GM18511 (cell line): ENCODE results near the gene EVI5L.
A peak's percentile ranks its signal among the peaks of the same experiment; 100 is the strongest.

Source experiments
- ATAC-seq: cut with Tn5 transposase; IDR thresholded peaks from one replicate; pipeline ENCODE4 v1.9.1; 2021; ENCODE audit warnings: mild to moderate bottlenecking, moderate library complexity; ENCODE audit not compliant: unreplicated experiment

The EVI5L gene

DNA sequence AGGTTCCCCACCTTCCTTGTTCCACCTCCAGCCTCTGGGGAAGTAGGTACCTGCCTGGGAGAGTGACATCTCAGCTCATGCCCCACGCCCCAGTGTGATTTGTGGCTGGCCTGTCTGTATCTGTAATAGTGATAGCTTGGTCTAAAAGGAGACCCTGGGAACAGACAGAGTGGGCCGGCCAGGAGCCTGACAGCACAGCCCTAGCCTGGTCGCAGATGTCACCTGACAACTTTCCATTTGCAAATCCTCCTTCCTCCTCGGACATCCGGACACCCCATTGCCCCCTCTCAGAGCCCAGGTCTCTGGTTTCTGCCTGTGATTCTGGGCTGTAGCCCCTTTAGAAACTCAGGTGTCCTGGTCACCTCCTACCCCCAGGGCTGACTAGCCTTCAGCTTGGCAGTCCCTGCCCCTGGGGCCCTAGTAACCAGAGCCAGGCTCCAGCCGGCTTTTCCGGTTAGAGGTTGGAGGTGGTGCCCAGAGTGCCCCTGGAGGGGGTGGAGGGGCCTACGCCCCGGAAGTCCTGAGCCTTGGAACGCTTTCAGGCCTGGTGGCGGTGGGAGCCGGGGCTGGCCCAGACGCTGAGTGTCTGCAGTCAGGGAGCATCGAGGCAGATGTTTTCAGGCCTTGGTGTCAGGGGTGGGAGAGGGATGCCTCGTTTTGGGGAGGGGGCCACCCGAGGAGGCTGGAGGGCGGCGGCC is 64.7 kb downstream of the EVI5L start:
- ATAC-seq: no peak

DNA sequence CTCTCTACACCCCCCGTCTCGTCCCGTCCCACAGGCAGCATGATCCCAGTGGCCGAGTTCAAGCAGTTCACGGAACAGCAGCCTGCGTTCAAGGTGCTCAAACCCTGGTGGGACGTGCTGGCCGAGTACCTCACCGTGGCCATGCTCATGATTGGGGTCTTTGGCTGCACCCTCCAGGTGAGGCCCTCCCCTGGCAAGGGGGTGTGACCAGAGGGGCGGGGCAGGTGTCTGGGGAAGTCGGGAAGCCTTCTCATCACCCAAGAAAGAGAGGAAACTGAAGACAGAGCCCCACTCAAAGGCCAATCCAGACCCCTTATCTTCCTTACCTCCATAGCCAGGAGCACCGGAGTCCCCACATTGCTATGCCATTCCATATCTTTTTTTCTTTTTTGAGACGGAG is 65.5 kb downstream of the EVI5L start:
- ATAC-seq: no peak

DNA sequence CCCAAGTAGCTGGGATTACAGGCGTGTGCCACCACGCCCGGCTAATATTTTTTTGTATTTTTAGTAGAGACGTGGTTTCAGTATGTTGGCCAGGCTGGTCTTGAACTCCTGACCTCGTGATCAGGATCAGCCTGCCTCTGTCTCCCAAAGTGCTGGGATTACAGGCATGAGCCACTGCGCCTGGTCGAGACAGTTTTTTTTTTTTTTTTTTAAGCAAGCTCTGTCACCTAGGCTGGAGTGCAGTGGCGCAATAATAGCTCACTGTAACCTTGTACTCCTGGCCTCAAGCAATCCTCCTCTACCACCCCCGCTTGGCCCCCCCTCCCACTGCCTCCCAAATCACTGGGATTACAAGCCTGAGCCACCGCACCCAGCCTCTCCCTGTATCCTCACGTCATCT is 67.3 kb downstream of the EVI5L start:
- ATAC-seq: no peak

DNA sequence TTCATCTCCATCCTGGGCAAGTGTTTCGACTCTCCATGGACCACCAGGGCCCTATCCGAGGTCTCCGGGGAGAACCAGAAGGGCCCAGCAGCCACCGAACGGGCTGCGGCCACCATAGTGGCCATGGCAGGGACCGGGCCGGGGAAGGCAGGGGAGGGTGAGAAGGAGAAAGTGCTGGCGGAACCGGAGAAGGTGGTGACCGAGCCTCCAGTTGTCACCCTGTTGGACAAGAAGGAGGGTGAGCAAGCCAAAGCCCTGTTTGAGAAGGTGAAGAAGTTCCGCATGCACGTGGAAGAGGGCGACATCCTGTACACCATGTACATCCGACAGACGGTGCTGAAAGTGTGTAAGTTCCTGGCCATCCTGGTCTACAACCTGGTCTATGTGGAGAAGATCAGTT is 68.9 kb downstream of the EVI5L start:
- ATAC-seq: no peak

DNA sequence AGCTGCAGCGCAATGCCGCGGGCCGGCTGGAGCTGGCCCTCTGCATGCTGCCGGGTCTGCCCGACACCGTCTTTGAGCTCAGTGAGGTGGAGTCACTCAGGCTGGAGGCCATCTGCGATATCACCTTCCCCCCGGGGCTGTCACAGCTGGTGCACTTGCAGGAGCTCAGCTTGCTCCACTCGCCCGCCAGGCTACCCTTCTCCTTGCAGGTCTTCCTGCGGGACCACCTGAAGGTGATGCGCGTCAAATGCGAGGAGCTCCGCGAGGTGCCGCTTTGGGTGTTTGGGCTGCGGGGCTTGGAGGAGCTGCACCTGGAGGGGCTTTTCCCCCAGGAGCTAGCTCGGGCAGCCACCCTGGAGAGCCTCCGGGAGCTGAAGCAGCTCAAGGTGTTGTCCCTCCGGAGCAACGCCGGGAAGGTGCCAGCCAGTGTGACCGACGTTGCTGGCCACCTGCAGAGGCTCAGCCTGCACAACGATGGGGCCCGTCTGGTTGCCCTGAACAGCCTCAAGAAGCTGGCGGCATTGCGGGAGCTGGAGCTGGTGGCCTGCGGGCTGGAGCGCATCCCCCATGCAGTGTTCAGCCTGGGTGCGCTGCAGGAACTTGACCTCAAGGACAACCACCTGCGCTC is 69.8 kb downstream of the EVI5L start:
- no peak for ATAC-seq

DNA sequence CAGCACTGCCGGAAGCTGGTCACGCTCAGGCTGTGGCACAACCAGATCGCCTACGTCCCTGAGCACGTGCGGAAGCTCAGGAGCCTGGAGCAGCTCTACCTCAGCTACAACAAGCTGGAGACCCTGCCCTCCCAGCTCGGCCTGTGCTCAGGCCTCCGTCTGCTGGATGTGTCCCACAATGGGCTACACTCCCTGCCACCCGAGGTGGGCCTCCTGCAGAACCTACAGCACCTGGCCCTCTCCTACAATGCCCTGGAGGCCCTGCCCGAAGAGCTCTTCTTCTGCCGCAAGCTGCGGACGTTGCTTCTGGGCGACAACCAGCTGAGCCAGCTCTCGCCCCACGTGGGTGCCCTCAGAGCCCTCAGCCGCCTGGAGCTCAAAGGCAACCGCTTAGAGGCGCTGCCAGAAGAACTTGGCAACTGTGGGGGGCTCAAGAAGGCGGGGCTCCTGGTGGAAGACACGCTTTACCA is 70.4 kb downstream of the EVI5L start:
- ATAC-seq: no peak

DNA sequence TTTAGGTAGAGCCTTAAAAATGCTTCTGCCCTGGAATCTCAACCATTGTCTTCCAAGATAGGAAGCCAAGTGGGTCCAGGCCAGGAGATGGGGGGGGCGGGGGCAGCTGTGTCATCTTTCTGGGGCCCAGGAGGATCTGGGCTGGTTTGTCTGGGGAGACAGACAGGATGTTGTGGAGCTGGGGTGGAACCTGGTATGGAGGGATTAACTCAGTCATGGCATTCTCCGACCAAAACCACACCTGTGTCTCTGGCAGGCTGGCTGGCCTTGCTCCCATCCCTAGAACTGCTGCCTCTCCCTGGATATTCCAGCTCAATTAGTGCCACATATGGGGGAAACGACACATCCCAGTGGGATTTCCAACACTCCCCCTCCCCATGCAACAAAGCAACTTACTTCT is 70.9 kb downstream of the EVI5L start:
- ATAC-seq: no peak

DNA sequence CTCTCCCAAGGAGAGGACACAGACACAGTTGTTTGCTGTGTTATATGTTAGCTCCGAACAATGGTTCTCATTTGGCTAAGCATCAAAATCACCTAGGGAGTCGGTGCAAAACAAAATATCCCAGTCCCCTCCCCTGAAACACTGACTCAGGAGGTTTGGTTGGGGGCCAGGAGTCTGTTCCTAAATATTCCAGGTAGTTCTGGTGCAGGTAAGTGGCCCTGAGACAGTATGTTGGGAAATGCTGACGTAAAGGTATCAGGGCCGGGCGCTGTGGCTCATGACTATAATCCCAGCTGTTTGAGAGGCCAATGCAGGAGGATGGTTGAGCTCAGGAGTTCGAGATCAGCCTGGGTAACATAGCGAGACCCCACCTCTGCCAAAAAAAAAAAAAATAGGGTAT is 71.3 kb downstream of the EVI5L start:
- ATAC-seq: no peak

DNA sequence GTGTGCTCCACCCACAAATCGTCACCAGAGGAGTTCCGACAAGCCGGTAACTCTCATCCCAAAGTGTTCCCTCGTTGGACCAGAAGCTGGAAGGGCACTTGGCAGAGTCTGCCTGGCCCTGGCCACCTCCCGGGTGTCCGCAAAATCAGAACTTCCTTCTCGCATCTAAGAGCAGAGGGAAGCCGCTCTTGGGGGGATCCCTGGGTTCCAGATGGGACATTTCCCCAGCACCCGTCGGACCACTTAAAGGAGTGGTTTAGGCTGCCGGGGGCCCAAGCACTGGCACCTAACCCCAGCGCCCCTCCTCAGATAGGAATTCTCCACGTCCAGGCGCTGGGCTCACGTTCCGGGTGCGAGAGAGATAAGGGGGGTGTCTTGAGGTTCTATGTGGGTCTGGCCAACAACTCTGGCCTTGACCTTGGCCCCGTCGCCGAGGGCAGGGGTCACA is 72.8 kb downstream of the EVI5L start:
- ATAC-seq: no peak

DNA sequence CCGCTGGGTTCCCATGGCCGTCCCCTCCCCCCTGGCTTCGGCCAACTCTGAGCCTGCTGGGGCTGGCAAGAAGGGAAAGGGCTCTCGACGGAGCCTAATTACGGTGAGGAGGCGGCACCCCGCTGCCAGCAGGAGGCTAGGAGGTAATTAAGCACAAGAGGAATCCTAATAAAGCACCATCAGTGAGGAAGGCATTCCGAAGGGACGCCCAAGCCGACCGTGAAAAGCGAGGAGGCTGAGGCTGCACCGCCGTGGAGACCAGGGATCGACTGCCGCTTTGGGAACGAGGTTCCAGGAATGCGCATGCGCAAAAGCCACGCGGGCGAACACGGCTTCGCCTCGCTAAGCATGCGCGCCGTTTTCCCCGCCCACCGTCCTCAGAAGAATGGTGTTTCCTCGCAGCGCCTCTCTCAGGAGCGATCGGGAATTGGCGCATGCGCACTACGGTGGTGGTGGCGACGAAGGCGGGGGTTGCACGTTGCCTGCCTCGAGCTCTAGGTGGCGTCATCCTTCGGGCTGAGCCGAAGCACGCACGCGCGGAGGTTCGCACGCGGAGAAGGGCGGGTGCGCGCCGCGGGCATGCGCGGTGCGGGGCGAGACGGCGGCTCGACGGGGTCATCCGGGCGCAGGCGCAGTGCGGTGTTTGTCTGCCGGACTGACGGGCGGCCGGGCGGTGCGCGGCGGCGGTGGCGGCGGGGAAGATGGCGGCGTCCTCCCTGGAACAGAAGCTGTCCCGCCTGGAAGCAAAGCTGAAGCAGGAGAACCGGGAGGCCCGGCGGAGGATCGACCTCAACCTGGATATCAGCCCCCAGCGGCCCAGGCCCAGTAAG is 73.4 kb downstream of the EVI5L start, which contains the start of gene MAP2K7:
TSS of gene MAP2K7 (plus strand) at position 634 of the 830 bp plus-strand sequence. CDS start at position 702, 68 bp downstream.
- ATAC-seq: peak; percentile 89

DNA sequence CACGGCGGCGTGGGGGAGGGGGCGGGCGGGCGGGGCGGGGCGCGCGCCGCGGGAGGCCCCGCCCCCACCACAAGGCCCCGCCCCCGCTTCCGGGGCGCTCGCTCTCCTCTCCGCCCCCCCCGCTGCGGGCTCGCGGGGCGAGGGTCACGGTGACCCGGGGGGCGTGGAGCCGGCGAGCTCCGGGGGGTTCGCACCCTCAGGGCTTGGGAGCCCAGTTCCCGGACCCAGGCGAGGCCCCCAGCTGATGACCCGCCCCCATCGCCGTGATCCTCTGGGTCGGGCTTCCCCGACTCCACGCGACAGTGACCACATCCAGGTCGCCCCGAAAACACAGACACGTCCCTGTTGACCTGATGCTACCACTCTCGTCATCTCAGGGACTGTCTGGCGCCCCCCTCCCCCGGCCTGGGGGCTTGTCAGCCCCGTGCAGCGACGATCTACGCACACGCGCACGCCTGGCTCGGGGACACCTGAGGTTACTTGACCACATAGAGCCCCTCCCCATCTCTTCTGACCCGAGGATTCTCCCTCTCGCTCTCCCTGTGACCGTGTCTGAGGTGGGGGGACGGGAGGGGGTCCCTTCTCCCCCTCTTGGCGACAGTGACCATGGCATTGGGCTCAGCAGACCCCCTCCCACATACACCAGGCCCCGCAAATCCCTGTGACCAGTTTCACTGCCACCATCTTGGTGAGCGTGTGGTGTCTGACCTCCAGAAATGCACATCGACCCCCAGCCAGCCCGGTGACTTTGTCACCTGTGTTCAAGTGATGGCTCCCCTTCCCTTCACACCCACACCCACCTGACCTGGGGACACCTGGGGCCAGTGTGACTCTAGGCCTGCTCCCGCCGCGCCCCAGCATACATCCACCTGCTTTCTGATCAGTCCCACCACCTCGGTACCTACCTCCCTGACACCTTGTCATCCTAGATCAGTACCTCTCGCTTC is 74.3 kb downstream of the EVI5L start:
- peak; percentile 42 for ATAC-seq

DNA sequence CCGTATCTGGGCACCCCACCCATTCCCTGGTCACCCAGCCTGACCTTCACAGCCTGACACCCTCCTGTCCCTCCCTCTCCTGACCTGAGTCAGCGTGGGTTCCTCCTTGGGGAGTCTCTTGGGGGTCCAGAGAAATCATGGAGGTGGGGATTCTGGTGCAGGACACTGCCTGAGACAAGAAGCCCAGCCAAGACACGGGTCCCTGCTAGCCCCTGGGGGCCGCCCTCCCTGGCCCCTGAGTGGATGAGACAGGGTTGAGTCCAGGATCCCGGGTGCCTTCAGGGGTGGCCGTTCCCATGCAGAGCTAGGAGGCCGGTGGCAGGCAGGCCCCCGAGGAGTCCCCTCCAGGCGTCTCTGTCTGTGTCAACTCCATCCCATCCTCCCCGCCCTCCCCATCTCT is 75.2 kb downstream of the EVI5L start:
- ATAC-seq: no peak

DNA sequence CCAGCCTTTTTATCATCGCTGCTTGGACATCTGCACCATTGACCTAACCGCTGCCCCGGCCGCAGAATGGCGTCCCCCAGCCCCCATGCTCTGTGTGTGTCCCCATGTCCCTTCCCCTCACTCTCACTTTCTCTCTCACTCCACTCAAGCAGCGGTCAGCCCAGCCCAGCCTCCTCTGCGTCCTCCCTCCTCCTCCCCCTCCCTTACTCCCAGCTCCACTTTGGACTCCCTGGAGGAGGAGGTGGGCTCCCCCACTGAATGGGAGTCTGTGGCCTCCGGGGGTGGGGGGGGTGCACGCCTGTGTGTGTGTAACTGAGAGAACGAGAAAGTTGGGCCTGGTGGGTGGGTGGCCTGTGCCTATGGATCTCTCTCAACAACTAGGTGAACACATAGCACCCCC is 75.8 kb downstream of the EVI5L start:
- ATAC-seq: no peak

DNA sequence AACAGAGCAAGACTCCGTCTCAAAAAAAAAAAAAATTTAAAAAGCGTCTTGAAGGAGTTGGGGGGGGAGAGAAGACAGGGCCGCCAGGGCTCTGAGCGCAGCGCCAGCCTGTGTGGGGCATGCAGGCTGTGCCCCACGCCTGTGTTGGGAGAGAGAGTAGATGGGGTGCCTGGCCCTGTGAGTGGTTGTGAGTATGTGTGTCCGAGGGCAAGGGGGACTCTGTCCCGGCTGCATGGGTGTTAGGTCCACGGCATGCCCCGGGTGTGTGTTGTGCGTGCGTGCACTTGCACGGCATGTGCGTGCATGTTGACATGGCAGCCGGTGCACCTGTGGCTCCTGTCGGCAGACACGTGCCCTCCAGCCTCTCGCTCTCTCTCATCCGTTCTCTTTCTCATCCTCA is 77.1 kb downstream of the EVI5L start:
- ATAC-seq: no peak

DNA sequence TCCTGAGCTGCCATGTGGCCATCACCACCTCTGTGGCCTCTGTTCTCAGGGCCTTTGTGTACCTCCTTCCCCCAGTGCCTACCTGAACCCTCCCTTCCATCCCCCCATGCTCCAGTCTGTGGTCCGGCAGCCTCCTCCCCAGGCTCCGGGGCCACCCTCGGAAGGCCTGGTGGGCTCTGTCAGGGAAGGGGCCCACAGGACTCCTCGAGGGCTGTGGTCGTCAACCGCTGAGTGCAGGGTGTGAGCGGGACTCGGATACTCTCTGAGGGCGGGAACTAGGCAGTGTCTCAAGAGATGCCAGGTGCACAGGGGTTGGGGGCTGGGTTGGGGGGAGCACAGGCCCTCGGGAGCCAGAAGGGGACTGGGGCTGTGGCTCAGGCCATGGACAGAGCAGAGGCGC is 77.5 kb downstream of the EVI5L start:
- no peak for ATAC-seq

DNA sequence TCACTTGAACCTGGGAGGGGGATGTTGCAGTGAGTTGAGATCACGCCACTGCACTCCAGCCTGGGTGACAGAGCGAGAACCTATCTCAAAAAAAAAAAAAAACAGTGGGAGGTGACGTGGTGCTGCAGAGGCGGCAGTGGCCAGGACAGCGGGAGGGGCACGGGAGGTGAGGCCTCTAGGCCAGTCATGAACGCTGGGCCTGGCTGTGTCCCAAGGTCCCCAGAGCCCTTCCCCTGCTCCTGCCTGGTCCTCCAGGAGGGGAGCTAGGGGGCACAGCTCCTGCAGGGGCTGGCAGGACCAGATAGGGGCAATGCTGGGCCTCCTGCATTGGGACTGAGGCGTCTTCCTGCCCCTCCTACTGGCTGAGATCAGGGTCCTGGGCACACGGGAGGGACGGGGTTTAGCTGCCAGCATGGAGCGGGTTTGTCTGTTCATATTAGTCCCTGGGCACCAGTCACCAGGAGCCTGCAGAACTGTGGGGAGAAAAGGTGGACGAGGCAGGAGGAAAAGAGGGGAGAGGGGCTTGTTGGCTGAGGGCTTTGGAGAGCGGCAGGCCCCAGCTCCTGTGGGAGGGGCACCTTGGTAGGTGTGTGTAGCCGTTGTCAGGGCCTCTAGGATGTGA is 78.2 kb downstream of the EVI5L start:
- ATAC-seq: no peak

DNA sequence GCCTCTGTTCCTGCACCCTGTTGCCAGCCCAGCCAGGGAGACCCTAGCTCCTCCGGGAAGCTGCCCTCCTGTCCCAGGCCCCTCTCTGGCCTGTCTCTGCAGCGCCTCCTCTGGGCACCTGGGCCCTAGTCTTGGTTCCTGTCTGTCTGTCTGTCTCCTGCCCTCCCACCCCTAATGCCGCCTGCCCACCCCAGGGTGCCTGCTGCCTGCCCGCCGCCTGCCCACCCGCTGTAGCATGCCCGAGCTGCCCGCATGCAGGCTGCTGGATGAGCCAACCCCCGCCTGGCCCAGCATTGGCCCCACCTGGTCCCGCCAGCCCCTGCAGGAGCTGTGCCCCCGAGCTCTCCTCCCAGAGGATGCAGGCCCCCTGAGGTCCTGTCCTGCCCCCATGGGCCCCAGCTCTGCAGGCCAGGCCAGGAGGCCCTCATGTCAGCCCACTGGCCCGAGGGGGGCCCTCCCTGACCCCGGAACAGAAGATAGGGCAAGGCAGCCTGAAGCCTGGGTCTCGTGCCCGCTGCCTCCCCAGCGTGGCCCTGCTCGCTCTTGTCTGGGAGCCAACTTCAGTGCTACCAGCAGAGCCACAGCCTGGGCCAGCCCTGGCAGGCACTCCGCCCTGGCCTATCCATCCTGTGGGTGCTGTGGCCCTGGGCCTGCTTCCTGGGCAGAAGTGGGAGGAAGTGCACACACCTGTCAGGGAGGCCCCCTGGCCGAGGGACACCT is 78.9 kb downstream of the EVI5L start:
- no peak for ATAC-seq

DNA sequence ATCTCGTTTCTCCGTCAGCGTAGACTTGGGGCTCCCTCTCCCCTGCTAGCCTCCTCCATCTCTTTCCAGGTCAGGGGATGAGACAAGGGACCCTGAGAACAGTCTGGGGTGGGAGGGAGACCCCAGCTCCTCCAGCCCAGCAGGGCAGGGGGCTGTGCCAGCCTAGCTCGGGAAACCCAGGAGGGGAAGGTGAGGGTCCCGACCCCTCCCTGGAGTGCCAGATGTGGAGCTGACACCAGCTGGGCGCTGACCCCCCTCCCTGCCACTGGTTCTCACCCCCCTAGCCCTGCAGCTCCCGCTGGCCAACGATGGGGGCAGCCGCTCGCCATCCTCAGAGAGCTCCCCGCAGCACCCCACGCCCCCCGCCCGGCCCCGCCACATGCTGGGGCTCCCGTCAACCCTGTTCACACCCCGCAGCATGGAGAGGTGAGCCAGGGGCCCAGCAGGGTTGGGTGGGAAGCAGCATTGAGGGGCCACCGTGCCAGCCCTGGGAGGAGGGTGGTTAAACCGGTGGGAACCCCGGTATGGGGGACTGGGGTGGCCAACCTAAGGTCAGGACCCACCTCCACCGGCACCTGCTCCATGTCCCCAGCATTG is 79.6 kb downstream of the EVI5L start:
- ATAC-seq: no peak
